ENCODE measurements around the gene COL19A1.
A peak's percentile ranks its signal among the peaks of the same experiment; 100 is the strongest.
"Not testable (repeated sequence)": the region's sequence is repeated elsewhere in the genome, so short reads cannot be mapped to it uniquely, and the experiment has no call there.

Gene COL19A1

DNA sequence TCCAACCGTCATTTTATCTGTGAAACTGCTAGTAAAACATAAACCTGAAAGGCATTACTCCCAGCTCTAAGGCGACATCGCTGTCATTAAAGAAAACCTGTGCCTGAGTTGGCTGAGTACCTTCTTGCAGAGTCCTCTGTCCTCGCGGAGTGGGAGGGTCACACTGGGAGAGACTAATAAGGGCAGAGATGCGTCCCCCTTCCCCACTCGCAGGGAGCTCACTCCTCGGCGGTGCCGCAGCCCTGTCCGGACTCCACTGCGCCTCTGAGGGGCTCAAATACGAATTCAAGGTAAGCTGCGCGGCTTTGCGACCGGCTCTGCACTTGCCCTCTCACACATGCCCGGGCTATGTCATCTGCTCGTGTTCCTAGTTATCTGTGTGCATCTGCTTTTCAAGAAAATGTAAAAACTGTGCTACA is at the start of gene COL19A1:
TSS of gene COL19A1 (plus strand) at position 206 of the 419 bp plus-strand sequence. CDS start 13,012 bp downstream, outside the sequence.
- peak in 2 of 3 experiments; percentile 3 to 13 for DNase-seq (ENCODE audit: low read depth in 3 of 3)

- DNase-seq (ENCODE audit: low read depth in 3 of 3), result no peak
Measured at GRCh38 chr6:69816569-69816968, 49.8 kb upstream of the COL19A1 start.

- DNase-seq (ENCODE audit: low read depth in 3 of 3), result no peak
Measured at GRCh38 chr6:69817358-69817757, 49.0 kb upstream of the COL19A1 start.

DNA sequence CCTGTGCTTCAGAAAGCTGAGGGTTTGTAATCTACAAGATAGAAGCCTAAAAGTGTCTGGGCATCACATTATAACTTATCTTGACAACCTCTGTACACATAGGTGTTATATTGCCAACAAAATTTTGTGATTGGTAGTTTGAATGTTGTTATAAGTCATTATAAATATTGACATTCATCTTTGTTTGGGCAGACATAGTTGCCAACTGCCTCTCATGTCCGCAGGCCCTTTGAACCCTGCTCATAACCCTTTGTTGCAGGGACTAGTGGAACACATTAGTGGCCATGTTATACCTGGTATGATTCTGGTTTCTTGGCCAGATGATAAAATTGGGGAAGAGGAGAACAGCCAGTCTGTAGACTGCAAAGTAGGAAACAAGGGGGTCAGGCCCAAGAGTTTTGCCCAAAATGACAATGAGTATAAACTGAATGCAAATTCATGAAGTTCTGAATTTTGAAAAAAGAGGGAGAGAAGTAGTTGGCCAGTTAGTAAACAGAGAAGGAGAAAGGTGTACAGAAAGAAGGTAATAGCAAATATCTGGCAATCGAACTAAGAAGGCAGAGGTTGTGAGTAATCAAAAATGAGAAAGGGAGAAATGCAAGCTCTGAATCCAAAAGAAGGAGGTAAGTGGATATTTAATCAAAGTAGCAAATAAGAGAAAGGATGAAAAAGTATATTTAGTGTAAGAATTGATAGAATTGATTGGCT is 48.0 kb upstream of the COL19A1 start:
- no peak for DNase-seq (ENCODE audit: low read depth in 3 of 3)

DNA sequence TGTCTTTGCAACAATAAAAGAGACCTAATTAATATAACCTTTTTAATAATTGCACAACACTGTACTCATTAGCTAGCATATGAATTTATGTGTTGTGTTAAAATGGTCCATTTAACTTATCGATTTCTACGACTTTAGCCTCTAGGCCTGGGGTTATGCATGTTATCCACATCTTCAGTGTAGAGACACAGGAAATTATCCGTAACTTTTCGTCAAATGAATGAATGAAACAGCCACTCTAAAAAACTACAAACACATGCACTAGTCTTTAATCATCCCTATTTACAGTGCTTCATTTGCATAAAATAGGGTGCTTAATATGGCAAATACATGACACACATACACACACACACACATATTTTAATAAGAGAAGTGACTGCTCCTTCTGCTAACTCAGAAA is 47.2 kb upstream of the COL19A1 start:
- DNase-seq (ENCODE audit: low read depth in 3 of 3), result no peak

GRCh38 chr6:69820018-69820417 is 46.3 kb upstream of the COL19A1 start:
- no peak for DNase-seq (ENCODE audit: low read depth in 3 of 3)

DNA sequence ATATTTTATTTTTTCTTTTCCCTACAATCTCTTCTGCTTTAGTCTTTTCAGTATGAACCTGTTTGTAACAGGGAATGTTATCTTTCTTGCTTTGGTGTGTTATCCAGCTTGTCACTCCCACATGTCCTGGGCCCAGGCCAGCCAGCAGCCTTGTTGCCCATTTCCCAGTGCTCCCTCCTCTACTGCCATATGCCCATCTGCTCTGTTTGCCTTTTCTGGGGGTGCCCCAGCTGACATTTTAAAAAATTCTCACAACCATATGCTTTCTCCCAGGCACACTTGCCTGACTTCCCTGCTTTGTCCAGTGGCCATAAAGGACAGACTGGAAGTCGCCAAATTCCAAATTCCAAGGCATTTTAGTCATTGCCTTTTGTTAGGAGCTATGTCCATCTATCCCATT is 45.9 kb upstream of the COL19A1 start:
- no peak for DNase-seq (ENCODE audit: low read depth in 3 of 3)

DNA sequence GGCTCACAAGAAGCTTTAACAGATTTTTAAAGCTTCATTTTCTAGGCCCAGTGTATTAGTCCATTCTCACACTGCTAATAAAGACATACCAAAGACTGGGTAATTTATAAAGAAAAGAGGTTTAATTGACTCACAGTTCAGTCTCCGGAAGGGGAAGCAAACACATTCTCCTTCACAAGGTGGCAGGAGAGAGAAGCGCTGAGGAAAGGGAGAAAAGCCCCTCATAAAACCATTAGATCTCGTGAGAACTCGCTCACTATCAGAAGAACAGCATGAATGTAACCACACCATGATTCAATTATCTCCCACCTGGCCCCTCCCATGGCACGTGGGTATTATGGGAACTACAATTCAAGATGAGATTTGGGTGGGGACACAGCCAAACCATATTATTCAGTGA is 42.0 kb upstream of the COL19A1 start:
- DNase-seq (ENCODE audit: low read depth in 3 of 3), result not testable (repeated sequence)

DNA sequence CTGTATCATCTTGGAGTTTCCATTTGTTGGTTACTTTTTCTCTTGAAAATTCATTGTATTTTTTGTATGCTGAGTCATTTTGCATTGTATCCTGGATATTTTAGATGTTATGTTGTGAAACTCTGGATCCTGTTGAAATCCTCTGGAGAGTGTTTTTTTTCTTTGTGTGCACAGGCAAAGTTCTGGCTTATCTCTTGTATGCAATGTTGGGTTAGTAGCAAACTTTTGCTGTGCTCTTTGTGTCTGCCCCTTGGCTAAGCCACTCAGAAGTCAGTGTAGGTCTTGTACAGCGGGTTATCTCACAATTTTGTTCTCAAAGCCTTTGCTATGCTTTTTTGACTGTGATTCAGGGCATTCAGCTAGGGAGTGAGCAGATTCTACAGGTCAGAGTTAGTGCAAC is 40.5 kb upstream of the COL19A1 start:
- no peak for DNase-seq (ENCODE audit: low read depth in 3 of 3)

- DNase-seq (ENCODE audit: low read depth in 3 of 3), result no peak
Measured at GRCh38 chr6:69827276-69827893, 39.0 kb upstream of the COL19A1 start.

- DNase-seq (ENCODE audit: low read depth in 3 of 3), result no peak
Measured at GRCh38 chr6:69832558-69832957, 33.8 kb upstream of the COL19A1 start.

DNA sequence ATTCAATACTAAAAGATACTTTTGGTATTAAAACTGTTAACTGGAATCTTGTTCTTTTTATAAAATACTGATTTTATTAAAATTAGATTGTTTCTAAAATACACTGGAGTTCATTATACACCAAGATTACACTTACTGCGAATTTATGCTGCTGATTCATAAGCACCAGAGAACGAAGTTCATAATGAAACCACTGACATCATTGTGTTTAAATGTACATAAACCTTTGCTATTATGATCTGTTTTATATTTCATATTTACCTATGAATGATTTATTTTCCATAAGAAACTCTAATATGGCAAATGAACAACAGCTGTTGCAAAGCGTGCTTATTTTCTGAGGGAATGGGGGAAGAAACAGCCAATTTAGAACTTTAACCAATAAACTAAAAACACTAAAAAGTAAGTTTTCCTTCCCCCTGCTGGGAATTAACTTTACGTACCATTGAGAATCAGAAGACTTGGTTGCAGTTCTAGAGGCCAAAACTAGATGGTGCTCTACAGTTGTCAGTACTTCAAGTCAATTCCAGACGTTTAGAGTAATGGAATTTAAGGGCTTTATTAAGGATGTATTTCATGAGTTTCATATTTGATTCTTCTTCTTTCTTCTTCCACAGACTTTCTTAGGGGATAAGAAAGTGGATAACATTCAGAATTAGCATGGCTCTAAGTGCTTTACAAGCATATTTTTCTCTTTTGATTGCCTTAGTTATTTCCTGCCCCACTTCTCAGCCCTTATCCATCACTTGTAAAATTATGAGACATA is 30.8 kb upstream of the COL19A1 start:
- no peak for DNase-seq (ENCODE audit: low read depth in 3 of 3)

- no peak for DNase-seq (ENCODE audit: low read depth in 3 of 3)
Measured at GRCh38 chr6:69841862-69842261, 24.5 kb upstream of the COL19A1 start.

DNA sequence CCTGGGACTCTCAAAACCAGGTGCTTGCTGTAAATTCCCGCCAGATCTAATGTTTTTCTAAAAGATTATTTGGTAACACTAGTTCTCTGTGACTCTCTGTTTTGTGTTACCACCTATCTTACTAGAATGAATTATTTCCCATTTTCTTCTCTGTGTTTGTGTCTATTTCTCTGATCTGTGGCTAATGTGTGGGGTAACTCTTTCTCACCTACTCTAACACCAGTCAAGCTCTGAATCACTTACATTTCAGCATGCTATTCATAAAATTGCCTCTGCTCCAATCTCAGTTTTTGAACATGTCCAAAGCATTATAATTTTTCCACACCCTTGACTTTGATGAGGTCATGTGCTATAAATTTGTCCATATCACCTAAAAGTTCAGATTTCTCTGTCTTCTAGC is 23.2 kb upstream of the COL19A1 start:
- no peak for DNase-seq (ENCODE audit: low read depth in 3 of 3)

DNA sequence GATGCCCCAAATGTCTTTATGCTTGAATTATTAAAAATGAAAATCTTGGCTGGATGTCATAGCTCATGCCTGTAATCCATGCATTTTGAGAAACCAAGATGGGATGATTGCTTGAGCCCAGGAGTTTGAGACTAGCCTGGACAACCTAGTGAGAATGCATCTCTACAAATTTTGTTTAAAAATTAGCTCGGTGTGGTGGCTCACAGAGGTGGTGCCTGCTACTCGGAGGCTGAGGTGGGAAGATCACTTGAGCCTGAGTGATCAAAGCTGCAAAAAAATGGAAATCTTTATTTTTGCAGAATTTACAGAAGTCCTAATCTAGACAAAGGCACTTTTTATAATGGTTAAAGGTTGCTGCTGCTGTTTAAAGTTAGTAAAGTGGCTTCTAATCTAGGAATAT is 20.0 kb upstream of the COL19A1 start:
- DNase-seq (ENCODE audit: low read depth in 3 of 3), result no peak

GRCh38 chr6:69846770-69847491 is 19.4 kb upstream of the COL19A1 start:
- no peak for DNase-seq (ENCODE audit: low read depth in 3 of 3)

DNA sequence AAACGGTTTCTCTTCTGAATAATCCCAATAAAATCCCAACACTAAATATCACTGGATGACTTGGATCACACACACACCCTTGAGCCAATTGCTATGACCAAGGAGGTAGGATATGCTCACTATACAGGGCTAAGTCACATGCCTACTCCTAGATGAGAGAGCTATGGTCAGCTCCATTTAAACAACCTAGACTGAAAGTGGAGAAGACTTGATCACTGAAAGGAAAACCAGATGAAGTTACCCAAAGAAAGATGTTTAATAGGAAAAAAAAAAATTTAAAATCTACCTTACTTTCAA is 18.9 kb upstream of the COL19A1 start:
- DNase-seq (ENCODE audit: low read depth in 3 of 3), result no peak

GRCh38 chr6:69848552-69848951 is 17.8 kb upstream of the COL19A1 start:
- DNase-seq (ENCODE audit: low read depth in 3 of 3), result no peak

GRCh38 chr6:69852706-69853105 is 13.7 kb upstream of the COL19A1 start:
- DNase-seq (ENCODE audit: low read depth in 3 of 3), result no peak

DNA sequence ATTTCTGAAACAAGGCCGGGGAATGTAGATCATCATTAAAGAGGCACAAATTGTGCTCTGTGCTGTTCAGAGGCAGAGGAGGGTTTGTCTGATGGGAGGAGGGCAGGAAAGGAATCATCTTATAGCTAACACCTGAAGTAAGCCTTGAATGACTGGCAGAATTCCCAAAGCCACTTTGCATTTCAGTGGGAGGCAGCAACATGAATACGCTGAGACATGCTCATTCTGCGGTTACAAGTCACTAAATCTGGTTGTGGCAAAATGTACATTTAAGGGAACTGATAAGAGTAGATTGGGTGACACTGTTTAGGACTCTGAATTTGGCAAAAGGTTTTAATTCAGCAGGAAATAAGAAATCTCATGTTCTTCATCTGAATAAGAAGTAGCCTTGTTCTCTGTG is 4.4 kb upstream of the COL19A1 start:
- DNase-seq (ENCODE audit: low read depth in 3 of 3), result no peak

- no peak for DNase-seq (ENCODE audit: low read depth in 3 of 3)
Measured at GRCh38 chr6:69863766-69864165, 2.6 kb upstream of the COL19A1 start.

DNA sequence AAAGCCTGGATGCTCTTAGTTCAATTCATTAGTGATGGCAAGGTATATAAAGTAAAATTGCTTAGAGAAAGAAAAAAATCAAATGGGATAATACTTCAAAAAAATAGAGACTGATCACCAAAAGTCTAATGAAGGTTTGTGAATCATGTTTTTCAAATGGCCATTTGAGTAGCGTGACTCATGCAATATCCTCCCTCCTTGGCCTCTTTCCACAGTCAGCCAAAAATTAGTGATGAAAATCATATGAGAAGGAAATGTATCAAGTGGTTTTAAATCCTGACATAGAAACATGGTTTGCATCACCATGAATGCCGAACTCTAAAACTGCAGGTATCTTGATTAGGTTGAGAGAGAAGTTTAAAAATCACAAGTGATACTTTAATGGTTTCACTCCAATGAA is 1.2 kb upstream of the COL19A1 start:
- no peak for DNase-seq (ENCODE audit: low read depth in 3 of 3)

Measured in stimulated activated CD4-positive, alpha-beta T cell treated with anti-CD3 and anti-CD28 coated beads, TNF-alpha, amount 100 ng/mL, for 4 hours (primary cell).